ENCODE data around the gene ASS1.
"Not testable (repeated sequence)": the region's sequence is repeated elsewhere in the genome, so short reads cannot be mapped to it uniquely, and the experiment has no call there.

Gene ASS1

GRCh38 chr9:130444565-130445221 is at the start of gene ASS1:
TSS of gene ASS1 (plus strand) at chr9:130444961. CDS start at chr9:130452229, 7,268 bp downstream.
- no peak for DNase-seq (ENCODE audit: low spot score)

- no peak for DNase-seq (ENCODE audit: low spot score)
Observed at GRCh38 chr9:130395810-130396435, 48.8 kb upstream of the ASS1 start.

- no peak for DNase-seq (ENCODE audit: low spot score)
Observed at GRCh38 chr9:130396581-130396980, 48.2 kb upstream of the ASS1 start.

- DNase-seq (ENCODE audit: low spot score): no peak
Observed at GRCh38 chr9:130398487-130399240, 46.1 kb upstream of the ASS1 start.

- DNase-seq (ENCODE audit: low spot score): no peak
Observed at GRCh38 chr9:130399768-130400167, 45.0 kb upstream of the ASS1 start.

- DNase-seq (ENCODE audit: low spot score): no peak
Observed at GRCh38 chr9:130400870-130401269, 43.9 kb upstream of the ASS1 start.

GRCh38 chr9:130401742-130402141 is 43.0 kb upstream of the ASS1 start:
- DNase-seq (ENCODE audit: low spot score): not testable (repeated sequence)

GRCh38 chr9:130402243-130402642 is 42.5 kb upstream of the ASS1 start:
- no peak for DNase-seq (ENCODE audit: low spot score)

- no peak for DNase-seq (ENCODE audit: low spot score)
Observed at GRCh38 chr9:130402645-130403440, 41.9 kb upstream of the ASS1 start.

- no peak for DNase-seq (ENCODE audit: low spot score)
Observed at GRCh38 chr9:130405657-130406257, 39.0 kb upstream of the ASS1 start.

- no peak for DNase-seq (ENCODE audit: low spot score)
Observed at GRCh38 chr9:130406278-130406895, 38.4 kb upstream of the ASS1 start.

GRCh38 chr9:130407916-130408663 is 36.7 kb upstream of the ASS1 start:
- DNase-seq (ENCODE audit: low spot score): no peak

GRCh38 chr9:130408669-130409068 is 36.1 kb upstream of the ASS1 start:
- DNase-seq (ENCODE audit: low spot score): no peak

- no peak for DNase-seq (ENCODE audit: low spot score)
Observed at GRCh38 chr9:130409246-130409645, 35.5 kb upstream of the ASS1 start.

- DNase-seq (ENCODE audit: low spot score): no peak
Observed at GRCh38 chr9:130410443-130410842, 34.3 kb upstream of the ASS1 start.

GRCh38 chr9:130411566-130411915 is 33.2 kb upstream of the ASS1 start:
- DNase-seq (ENCODE audit: low spot score): no peak

GRCh38 chr9:130414081-130414731 is 30.6 kb upstream of the ASS1 start:
- DNase-seq (ENCODE audit: low spot score): no peak

GRCh38 chr9:130414910-130415746 is 29.6 kb upstream of the ASS1 start:
- no peak for DNase-seq (ENCODE audit: low spot score)

- no peak for DNase-seq (ENCODE audit: low spot score)
Observed at GRCh38 chr9:130417602-130418001, 27.2 kb upstream of the ASS1 start.
